Endothelial cell (in vitro differentiated cells): ENCODE measurements around the gene CELA3A. TPM values are rescaled to one million over a fixed set of nuclear protein-coding genes. Genes with fewer than 3 reads are reported as not detected.

Experiments
- DNase-seq: peaks from one replicate; pipeline ENCODE4 v3.0.0; 2021; ENCODE audit warnings: low spot score
- H3K27ac Mint-ChIP-seq: one replicate; pipeline ENCODE4 v1.8.0; 2021; ENCODE audit warnings: mixed read lengths, inconsistent platforms; ENCODE audit not compliant: unreplicated experiment
- H3K27me3 Mint-ChIP-seq: one replicate; pipeline ENCODE4 v1.8.0; 2021; ENCODE audit warnings: mild to moderate bottlenecking, moderate library complexity, mixed read lengths, inconsistent platforms; ENCODE audit not compliant: unreplicated experiment
- H3K36me3 Mint-ChIP-seq: one replicate; pipeline ENCODE4 v1.8.0; 2021; ENCODE audit warnings: mild to moderate bottlenecking, low read depth, mixed read lengths, inconsistent platforms; ENCODE audit not compliant: unreplicated experiment
- H3K4me1 Mint-ChIP-seq: one replicate; pipeline ENCODE4 v1.8.0; 2021; ENCODE audit warnings: mild to moderate bottlenecking, mixed read lengths, inconsistent platforms; ENCODE audit not compliant: unreplicated experiment
- H3K4me3 Mint-ChIP-seq: one replicate; pipeline ENCODE4 v1.8.0; 2021; ENCODE audit warnings: mild to moderate bottlenecking, mixed read lengths, inconsistent platforms; ENCODE audit not compliant: unreplicated experiment
- H3K9me3 Mint-ChIP-seq: one replicate; pipeline ENCODE4 v1.8.0; 2021; ENCODE audit warnings: mixed read lengths, inconsistent platforms; ENCODE audit not compliant: unreplicated experiment
- CTCF ChIP-seq: fragments of 200-600 bp; sonication (generic); IDR thresholded peaks from one replicate; pipeline ENCODE4 v1.5.0; 2021; ENCODE audit warnings: antibody characterized with exemption; ENCODE audit not compliant: unreplicated experiment
- total RNA-seq: library from RNA; stranded (reverse); fragmentation: NEBNext Ultra II Directional; extraction: Animal tissue kit (Norgen Biotek cat#: 25700); gene quantifications from one replicate; pipeline ENCODE4 v1.2.1, GENCODE V29; 2021; ENCODE audit not compliant: unreplicated experiment

Gene CELA3A
- total RNA-seq, 1 donor from 2014 or later = not detected

GRCh38 chr1:22050330-22050729, 48.9 kb downstream of the CELA3A start:
- no peak for DNase-seq
- Mint-ChIP-seq H3K27ac (no peak overlapping the region), H3K4me3 (no peak overlapping the region), H3K27me3 (peaks cover 20% of the 10 kb centered on the region), H3K36me3 (peaks cover 8% of the 10 kb centered on the region), H3K4me1 (peaks cover 35% of the 10 kb centered on the region), H3K9me3 (no peaks in the 10 kb centered on the region)
- no peak for TF ChIP-seq CTCF

GRCh38 chr1:22051607-22052114, 50.2 kb downstream of the CELA3A start:
- H3K27me3 Mint-ChIP-seq = peaks cover 20% of the 10 kb centered on the region
- peaks cover 7% of the 10 kb centered on the region for H3K36me3 Mint-ChIP-seq
- peak overlapping the region; percentile 92 for H3K27ac Mint-ChIP-seq
- no peaks in the 10 kb centered on the region for H3K9me3 Mint-ChIP-seq
- TF ChIP-seq CTCF = no peak
- peak overlapping the region; percentile 90 for H3K4me3 Mint-ChIP-seq
- DNase-seq = no peak
- peaks cover 47% of the 10 kb centered on the region for H3K4me1 Mint-ChIP-seq

GRCh38 chr1:22052115-22053016, 50.9 kb downstream of the CELA3A start, which contains the start of gene CDC42:
TSS of gene CDC42 (plus strand) at chr1:22052709. CDS start at chr1:22078479, 25,770 bp downstream.
- Mint-ChIP-seq H3K4me1 (peaks cover 50% of the 10 kb centered on the region), H3K9me3 (no peaks in the 10 kb centered on the region), H3K27ac (peak within 1 kb of the TSS; percentile 100), H3K27me3 (peaks cover 22% of the 10 kb centered on the region), H3K4me3 (peak within 1 kb of the TSS; percentile 99), H3K36me3 (peaks cover 7% of the 10 kb centered on the region)
- peak; percentile 97 for DNase-seq
- TF ChIP-seq CTCF = no peak

GRCh38 chr1:22053017-22053860, 51.8 kb downstream of the CELA3A start:
- TF ChIP-seq CTCF = no peak
- Mint-ChIP-seq H3K4me3 (peak overlapping the region; percentile 99), H3K27ac (peak overlapping the region; percentile 100), H3K4me1 (peaks cover 51% of the 10 kb centered on the region), H3K36me3 (peaks cover 7% of the 10 kb centered on the region), H3K9me3 (no peaks in the 10 kb centered on the region), H3K27me3 (peaks cover 18% of the 10 kb centered on the region)
- peak; percentile 71 for DNase-seq
